HL-60/S4 (cell line): ENCODE data around the gene SMARCAD1.

Experiments used
- in situ Hi-C: fragments of 300-500 bp; cut with MboI; formaldehyde crosslinking; loops from 2 replicates; pipeline ENCODE4 v1.14.3; 2022; ENCODE audit warnings: low sequenced_read_pairs

SMARCAD1 gene

GRCh38 chr4:94207469-94208224, at the start of gene SMARCAD1:
Gene SMARCAD1, plus strand, starts transcription at chr4:94207865. Its CDS starts 530 bp downstream, at chr4:94208395.
- in situ Hi-C loops = no loop called here

GRCh38 chr4:94158883-94159282, 48.8 kb upstream of the SMARCAD1 start:
- in situ Hi-C loops = no loop called here

- in situ Hi-C loops = no loop called here
Measured at GRCh38 chr4:94159790-94160189, 47.9 kb upstream of the SMARCAD1 start.

GRCh38 chr4:94160774-94161173, 46.9 kb upstream of the SMARCAD1 start:
- in situ Hi-C loops = no loop called here

GRCh38 chr4:94165256-94165655, 42.4 kb upstream of the SMARCAD1 start:
- in situ Hi-C loops = no loop called here

GRCh38 chr4:94168321-94168720, 39.3 kb upstream of the SMARCAD1 start:
- in situ Hi-C loops = no loop called here

- in situ Hi-C loops = no loop called here
Measured at GRCh38 chr4:94169803-94170372, 37.8 kb upstream of the SMARCAD1 start.

GRCh38 chr4:94171616-94172015, 36.0 kb upstream of the SMARCAD1 start:
- in situ Hi-C loops = no loop called here

GRCh38 chr4:94175553-94176261, 32.0 kb upstream of the SMARCAD1 start:
- in situ Hi-C loops = no loop called here

GRCh38 chr4:94177822-94178221, 29.8 kb upstream of the SMARCAD1 start:
- in situ Hi-C loops = no loop called here

- in situ Hi-C loops = no loop called here
Measured at GRCh38 chr4:94181815-94182214, 25.9 kb upstream of the SMARCAD1 start.

- in situ Hi-C loops = no loop called here
Measured at GRCh38 chr4:94202769-94203168, 4.9 kb upstream of the SMARCAD1 start.

- in situ Hi-C loops = no loop called here
Measured at GRCh38 chr4:94208266-94208665, 601 bp downstream of the SMARCAD1 start.

- in situ Hi-C loops = no loop called here
Measured at GRCh38 chr4:94208918-94209317, 1.3 kb downstream of the SMARCAD1 start.

- in situ Hi-C loops = no loop called here
Measured at GRCh38 chr4:94211861-94212260, 4.2 kb downstream of the SMARCAD1 start.

- in situ Hi-C loops = no loop called here
Measured at GRCh38 chr4:94214703-94215319, 7.1 kb downstream of the SMARCAD1 start.

- in situ Hi-C loops = no loop called here
Measured at GRCh38 chr4:94216394-94216793, 8.7 kb downstream of the SMARCAD1 start.

GRCh38 chr4:94219402-94219801, 11.7 kb downstream of the SMARCAD1 start:
- in situ Hi-C loops = no loop called here

- in situ Hi-C loops = no loop called here
Measured at GRCh38 chr4:94221916-94222315, 14.3 kb downstream of the SMARCAD1 start.

- in situ Hi-C loops = no loop called here
Measured at GRCh38 chr4:94225449-94225848, 17.8 kb downstream of the SMARCAD1 start.

- in situ Hi-C loops = no loop called here
Measured at GRCh38 chr4:94226763-94227162, 19.1 kb downstream of the SMARCAD1 start.
